Subcutaneous adipose tissue (tissue), 4 donors: ENCODE results near the gene OR11A1. TPM values are rescaled to one million over a fixed set of nuclear protein-coding genes. Genes with fewer than 3 reads are reported as not detected.

ENCODE experiments used
- CTCF ChIP-seq: fragments of 450-650 bp; IDR thresholded peaks from one replicate; pipeline ENCODE4 v1.5.1; 2016; ENCODE audit warnings: low read depth, mild to moderate bottlenecking, control low read depth, antibody characterized with exemption, moderate library complexity
- total RNA-seq, 4 donors: library from RNA; depleted of rRNA; stranded (reverse); fragments of >200 nt; gene quantifications; one replicate each; pipeline ENCODE4 v1.1.0, GENCODE V29; 2016

OR11A1 gene
- total RNA-seq, 4 donors from 2014 or later: not detected

GRCh38 chr6:29403801-29404200 lies 53.1 kb downstream of the OR11A1 start:
- TF ChIP-seq CTCF: no peak

GRCh38 chr6:29399525-29399924 lies 57.3 kb downstream of the OR11A1 start:
- no peak for TF ChIP-seq CTCF

- no peak for TF ChIP-seq CTCF
Observed at GRCh38 chr6:29395331-29395730, 61.5 kb downstream of the OR11A1 start, which contains the start of gene OR12D2. OR12D2 (plus strand) TSS chr6:29395631; CDS start chr6:29396700, 1,069 bp downstream.

- TF ChIP-seq CTCF: no peak
Observed at GRCh38 chr6:29388533-29388932, 68.3 kb downstream of the OR11A1 start.

GRCh38 chr6:29376003-29376402 lies 80.9 kb downstream of the OR11A1 start:
- no peak for TF ChIP-seq CTCF

Other genes starting within 250 kb of the OR11A1 start
- gene OR14J1, start 155.4 kb downstream of the OR11A1 start, total RNA-seq: not detected
- gene OR5V1, start 88.2 kb downstream of the OR11A1 start, total RNA-seq: not detected
- gene OR12D3, start 81.8 kb downstream of the OR11A1 start, total RNA-seq: not detected
- gene OR12D2, start 61.4 kb downstream of the OR11A1 start, total RNA-seq: not detected
- gene OR12D1, start 42.1 kb downstream of the OR11A1 start, total RNA-seq: not detected
- gene OR10C1, start 17.8 kb downstream of the OR11A1 start, total RNA-seq: not detected
- gene OR2H1, start 84 bp upstream of the OR11A1 start, total RNA-seq: not detected
- gene MAS1L, start 30.9 kb upstream of the OR11A1 start, total RNA-seq: not detected
- 10 to 100 TPM in 1 of 4 donors, not detected in 3; 11.5 TPM for gene UBD, start 102.7 kb upstream of the OR11A1 start, total RNA-seq
- gene OR2H2, start 128.1 kb upstream of the OR11A1 start, total RNA-seq: not detected
- 10 to 100 TPM; 20.6 to 31.0 (median 25.0) TPM for gene GABBR1, start 176.1 kb upstream of the OR11A1 start, total RNA-seq
- gene MOG, start 200.0 kb upstream of the OR11A1 start, total RNA-seq: not detected
- 1 to 10 TPM in 1 of 4 donors, not detected in 3; 1.0 TPM for gene ZFP57, start 224.1 kb upstream of the OR11A1 start, total RNA-seq